Colonic mucosa (tissue), 4 donors: ENCODE data around the gene LPGAT1. TPM values are rescaled to one million over a fixed set of nuclear protein-coding genes. Genes with fewer than 3 reads are reported as not detected.

Experiments
- DNase-seq: peaks from one replicate; pipeline ENCODE4 v3.0.0-alpha.2; 2020
- H3K27ac ChIP-seq: fragments of 200-600 bp; one replicate; pipeline ENCODE4 v1.8.0; 2021
- H3K27me3 ChIP-seq: fragments of 200-600 bp; one replicate; pipeline ENCODE4 v1.8.0; 2021
- H3K36me3 ChIP-seq: fragments of 200-600 bp; one replicate; pipeline ENCODE4 v1.8.0; 2021
- H3K4me1 ChIP-seq: fragments of 200-600 bp; one replicate; pipeline ENCODE4 v1.8.0; 2021; ENCODE audit warnings: mild to moderate bottlenecking
- H3K4me3 ChIP-seq: fragments of 200-600 bp; one replicate; pipeline ENCODE4 v1.8.0; 2021
- H3K9ac ChIP-seq, 2 donors: one replicate each; pipeline ENCODE4 v1.7.0; 2013; ENCODE audit warnings: control low read depth in 2 of 2, low read depth in 2 of 2, low read length in 2 of 2
- H3K9me3 ChIP-seq: fragments of 200-600 bp; one replicate; pipeline ENCODE4 v1.8.0; 2021
- intact Hi-C: fragments of 100-400 bp; cut with DNase I; formaldehyde crosslinking; loops from one replicate; pipeline ENCODE4 v1.14.1; 2022
- total RNA-seq, 2 donors: library from RNA; stranded (reverse); fragmentation: NEBNext Ultra II Directional in 1 of 2; extraction: Animal tissue kit (Norgen Biotek cat#: 25700) in 1 of 2; gene quantifications; one replicate each; pipeline ENCODE4 v1.2.1, GENCODE V29; 2021
- TF ChIP-seq, protein P1 (sequence below): fragments of 200-600 bp; IDR thresholded peaks from one replicate; pipeline ENCODE4 v1.8.0; 2022; ENCODE audit warnings: antibody characterized with exemption, mild to moderate bottlenecking
- donor health status: healthy.
- donor health status: DM: no; HTN: no; CAD: no.
- donor health status: DM: no; HTN: no; CAD: no.

The LPGAT1 gene
- total RNA-seq, 2 donors from 2014 or later = 44.2 to 50.8 TPM

DNA sequence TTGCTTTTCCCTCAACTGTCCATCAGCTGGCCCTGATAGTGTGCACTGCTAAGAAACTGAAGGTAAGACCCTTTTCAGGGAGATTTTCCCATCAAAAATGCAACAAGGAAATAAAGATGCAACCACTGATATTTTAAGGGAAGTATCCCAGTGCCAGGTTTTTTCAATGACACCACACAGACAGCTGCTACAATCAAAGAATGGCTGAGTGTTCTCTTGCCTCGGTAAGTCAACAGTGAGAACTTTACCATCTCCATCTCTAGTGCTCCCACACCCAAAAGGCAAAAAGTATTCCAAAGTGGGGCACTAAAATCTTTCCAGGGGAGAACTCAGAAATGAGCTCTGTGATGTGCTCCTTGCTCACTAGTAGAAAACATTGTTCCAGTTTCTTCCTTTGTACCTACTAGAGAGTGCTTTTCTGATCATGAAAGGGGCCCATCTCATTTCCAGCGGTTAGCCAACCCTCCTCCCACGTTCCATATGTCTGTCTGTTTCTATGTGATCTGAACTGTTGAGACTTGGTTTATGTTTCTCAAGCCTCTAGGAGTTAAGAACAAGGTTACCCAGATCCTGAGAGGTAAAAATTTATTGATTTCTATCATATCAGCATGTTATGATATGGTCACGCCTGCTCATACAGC, 87.6 kb downstream of the LPGAT1 start:
- TF ChIP-seq, protein P1, sequence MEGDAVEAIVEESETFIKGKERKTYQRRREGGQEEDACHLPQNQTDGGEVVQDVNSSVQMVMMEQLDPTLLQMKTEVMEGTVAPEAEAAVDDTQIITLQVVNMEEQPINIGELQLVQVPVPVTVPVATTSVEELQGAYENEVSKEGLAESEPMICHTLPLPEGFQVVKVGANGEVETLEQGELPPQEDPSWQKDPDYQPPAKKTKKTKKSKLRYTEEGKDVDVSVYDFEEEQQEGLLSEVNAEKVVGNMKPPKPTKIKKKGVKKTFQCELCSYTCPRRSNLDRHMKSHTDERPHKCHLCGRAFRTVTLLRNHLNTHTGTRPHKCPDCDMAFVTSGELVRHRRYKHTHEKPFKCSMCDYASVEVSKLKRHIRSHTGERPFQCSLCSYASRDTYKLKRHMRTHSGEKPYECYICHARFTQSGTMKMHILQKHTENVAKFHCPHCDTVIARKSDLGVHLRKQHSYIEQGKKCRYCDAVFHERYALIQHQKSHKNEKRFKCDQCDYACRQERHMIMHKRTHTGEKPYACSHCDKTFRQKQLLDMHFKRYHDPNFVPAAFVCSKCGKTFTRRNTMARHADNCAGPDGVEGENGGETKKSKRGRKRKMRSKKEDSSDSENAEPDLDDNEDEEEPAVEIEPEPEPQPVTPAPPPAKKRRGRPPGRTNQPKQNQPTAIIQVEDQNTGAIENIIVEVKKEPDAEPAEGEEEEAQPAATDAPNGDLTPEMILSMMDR = no peak
- Histone ChIP-seq H3K9me3 (no peaks in the 10 kb centered on the region), H3K36me3 (no peaks in the 10 kb centered on the region), H3K9ac (no peak overlapping the region), H3K27me3 (no peaks in the 10 kb centered on the region), H3K4me1 (no peaks in the 10 kb centered on the region), H3K4me3 (no peak overlapping the region), H3K27ac (no peak overlapping the region)
- no peak for DNase-seq
- intact Hi-C loops = no loop called here

DNA sequence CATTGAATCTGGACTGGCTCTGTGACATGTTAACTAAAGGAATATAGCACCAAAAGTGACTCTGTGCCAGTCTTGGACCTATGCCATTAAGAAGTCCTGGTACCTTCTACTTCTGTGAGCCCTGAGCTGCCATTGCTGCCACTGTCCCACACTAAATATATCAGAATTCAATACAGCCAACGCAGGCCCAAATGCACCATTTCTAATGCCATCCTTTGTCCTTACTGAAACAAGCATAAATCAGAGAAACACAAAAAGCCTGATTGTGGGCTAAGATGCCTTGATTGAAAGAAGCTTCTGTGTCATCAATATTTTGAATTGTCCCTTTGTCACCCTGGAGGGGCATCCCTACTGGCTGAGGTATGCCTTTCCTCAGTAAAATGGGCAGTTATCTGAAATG, 88.3 kb downstream of the LPGAT1 start:
- TF ChIP-seq, protein P1 = no peak
- no peak overlapping the region for H3K27ac ChIP-seq

DNA sequence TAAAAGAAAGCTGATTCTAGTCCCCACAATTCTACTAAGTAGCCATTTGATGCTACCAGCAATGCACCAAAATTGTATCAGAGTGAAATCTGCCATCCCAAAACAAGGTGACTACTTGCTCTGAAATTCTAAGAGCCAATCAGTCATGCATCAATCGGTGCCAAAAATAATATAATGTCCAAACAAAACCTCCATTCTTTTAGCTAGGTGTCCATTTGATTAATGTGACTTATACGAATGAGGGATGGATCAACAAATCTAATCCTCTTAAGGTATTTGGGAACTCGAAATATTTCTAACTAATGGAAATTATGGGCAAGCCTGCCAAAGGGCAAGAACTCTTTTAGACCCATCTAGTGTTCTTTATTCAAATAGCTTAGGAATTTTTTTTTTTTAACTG, 88.8 kb downstream of the LPGAT1 start:
- no peak overlapping the region for H3K27ac ChIP-seq
- H3K27me3 ChIP-seq = no peaks in the 10 kb centered on the region
- DNase-seq = no peak
- no peaks in the 10 kb centered on the region for H3K9me3 ChIP-seq
- no peak overlapping the region for H3K9ac ChIP-seq
- no peaks in the 10 kb centered on the region for H3K36me3 ChIP-seq
- no peak overlapping the region for H3K4me3 ChIP-seq
- TF ChIP-seq, protein P1 = no peak
- H3K4me1 ChIP-seq = no peaks in the 10 kb centered on the region
- intact Hi-C loops = no loop called here

More for the DNA sequence above, 88.3 kb downstream of the LPGAT1 start:
- Histone ChIP-seq H3K9me3 (no peaks in the 10 kb centered on the region), H3K27me3 (no peaks in the 10 kb centered on the region), H3K36me3 (no peaks in the 10 kb centered on the region), H3K4me3 (no peak overlapping the region), H3K9ac (no peak overlapping the region), H3K4me1 (no peaks in the 10 kb centered on the region)
- no peak for DNase-seq
- intact Hi-C loops = no loop called here

DNA sequence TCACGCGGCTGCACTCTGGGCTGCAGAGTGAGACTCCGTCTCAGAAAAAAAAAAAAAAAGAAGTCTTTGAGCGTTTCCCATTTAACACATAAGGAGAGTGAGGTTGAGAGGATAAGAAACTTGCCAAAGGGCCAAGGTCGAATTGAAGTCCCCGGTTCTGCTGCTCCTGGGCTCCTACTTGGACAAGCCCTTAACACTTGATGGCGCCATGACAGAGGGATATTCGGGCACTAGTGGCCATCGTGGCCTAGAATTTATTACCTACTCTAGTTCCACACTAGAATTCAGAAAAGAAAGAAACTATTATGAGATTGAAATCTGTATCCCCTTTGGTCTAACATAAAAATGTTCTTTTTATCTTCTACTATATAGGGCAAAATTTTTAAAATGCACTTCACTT, 89.4 kb downstream of the LPGAT1 start:
- TF ChIP-seq, protein P1 = no peak
- Histone ChIP-seq H3K4me1 (no peaks in the 10 kb centered on the region), H3K9me3 (no peaks in the 10 kb centered on the region), H3K36me3 (no peaks in the 10 kb centered on the region), H3K27ac (no peak overlapping the region), H3K27me3 (no peaks in the 10 kb centered on the region), H3K9ac (no peak overlapping the region), H3K4me3 (no peak overlapping the region)
- intact Hi-C loops = no loop called here
- no peak for DNase-seq

DNA sequence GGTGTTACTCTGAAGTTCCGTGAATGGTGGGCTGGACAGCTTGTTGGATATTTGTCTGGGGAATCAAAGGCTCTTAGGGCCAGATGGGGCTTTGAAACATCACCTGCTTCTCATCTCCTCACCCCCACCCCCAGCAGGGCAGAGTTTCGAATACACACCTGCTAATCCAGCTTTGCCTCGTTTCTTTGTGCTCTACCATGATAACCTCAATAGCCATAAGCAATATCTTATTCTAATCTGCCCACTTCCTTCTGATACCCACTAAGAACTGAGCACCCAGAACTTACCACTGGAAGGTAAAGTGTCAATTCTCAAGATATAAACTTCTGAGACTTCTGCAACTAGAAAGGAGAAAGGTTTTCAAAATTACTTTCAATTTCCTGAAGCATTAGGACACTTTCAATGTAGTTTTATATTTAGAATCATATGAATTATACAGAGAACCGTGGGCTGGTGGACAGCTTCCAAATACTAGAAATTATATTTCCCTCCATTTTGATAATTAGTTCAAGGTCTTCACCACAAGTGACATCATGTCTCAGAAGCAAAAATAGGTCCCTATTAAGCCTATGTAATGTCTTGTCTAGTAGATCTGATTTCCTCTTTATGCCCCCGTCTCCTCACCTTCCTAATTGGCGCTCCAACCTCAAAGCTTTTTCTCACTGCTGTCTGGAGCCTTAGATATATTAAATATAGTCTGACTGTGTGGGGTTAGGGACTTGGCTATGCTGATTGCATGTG, 90.7 kb downstream of the LPGAT1 start:
- Histone ChIP-seq H3K27ac (no peak overlapping the region), H3K4me3 (no peak overlapping the region), H3K9ac (no peak overlapping the region), H3K4me1 (no peaks in the 10 kb centered on the region), H3K36me3 (no peaks in the 10 kb centered on the region), H3K27me3 (no peaks in the 10 kb centered on the region), H3K9me3 (no peaks in the 10 kb centered on the region)
- intact Hi-C loops = no loop called here
- DNase-seq = no peak
- TF ChIP-seq, protein P1 = no peak
